SU-DHL-6 (cell line): ENCODE data around the gene KRTAP27-1.

Experiments used
- H2AFZ ChIP-seq: fragments of 200-600 bp; sonication (generic); 2 replicates; pipeline ENCODE4 v1.6.1; 2014; ENCODE audit warnings: low read depth, mild to moderate bottlenecking, moderate library complexity, mixed read lengths, antibody characterized with exemption, low read length; ENCODE audit not compliant: severe bottlenecking
- H3F3A ChIP-seq: fragments of 200-600 bp; shearing (Covaris generic); 2 replicates; pipeline ENCODE4 v1.6.0; 2016; ENCODE audit warnings: antibody characterized with exemption, mild to moderate bottlenecking; ENCODE audit not compliant: insufficient read depth
- H3K27ac ChIP-seq: fragments of 200-600 bp; sonication (generic); 2 replicates; pipeline ENCODE4 v1.5.1; 2016; ENCODE audit warnings: low read depth, mild to moderate bottlenecking, low read length, moderate library complexity, mixed read lengths
- H3K27me3 ChIP-seq: fragments of 200-600 bp; sonication (generic), shearing (Covaris generic); 2 replicates; pipeline ENCODE4 v1.6.0; 2014; ENCODE audit warnings: mild to moderate bottlenecking, low read length
- H3K36me3 ChIP-seq: fragments of 200-600 bp; sonication (generic); 2 replicates; pipeline ENCODE4 v1.6.1; 2014; ENCODE audit warnings: mild to moderate bottlenecking, low read length, mixed read lengths
- H3K4me2 ChIP-seq: fragments of 300-600, 200-600 bp; shearing (Covaris generic), sonication (generic); 2 replicates; pipeline ENCODE4 v1.6.0; 2014; ENCODE audit warnings: low read length, low read depth, mild to moderate bottlenecking; ENCODE audit not compliant: poor library complexity, severe bottlenecking
- H3K4me3 ChIP-seq: fragments of 200-600 bp; sonication (generic); 2 replicates; pipeline ENCODE4 v1.5.1; 2014; ENCODE audit warnings: antibody characterized with exemption, low read length, mild to moderate bottlenecking, mixed read lengths; ENCODE audit not compliant: insufficient read depth, poor library complexity, severe bottlenecking
- H3K79me2 ChIP-seq: fragments of 200-600 bp; sonication (generic); 2 replicates; pipeline ENCODE4 v1.6.1; 2014; ENCODE audit warnings: mild to moderate bottlenecking, low read length, moderate library complexity; ENCODE audit not compliant: insufficient read depth
- H3K9ac ChIP-seq: fragments of 200-600 bp; sonication (generic); 2 replicates; pipeline ENCODE4 v1.7.0; 2014; ENCODE audit warnings: mild to moderate bottlenecking, low read length
- H3K9me2 ChIP-seq: fragments of 200-600 bp; sonication (generic); replicated peaks from 2 replicates; pipeline ENCODE4 v1.6.1; 2014; ENCODE audit warnings: low read length; ENCODE audit not compliant: insufficient read depth
- H3K9me3 ChIP-seq: fragments of 200-600 bp; sonication (generic); 2 replicates; pipeline ENCODE4 v1.6.1; 2014; ENCODE audit warnings: low read length, mixed read lengths; ENCODE audit not compliant: insufficient read depth
- H4K20me1 ChIP-seq: fragments of 200-600 bp; sonication (generic); 2 replicates; pipeline ENCODE4 v1.6.1; 2014; ENCODE audit warnings: low read depth, mild to moderate bottlenecking, antibody characterized with exemption, low read length, moderate library complexity, mixed read lengths
- EZH2phosphoT487 ChIP-seq: fragments of 200-600 bp; sonication (generic), shearing (Covaris generic); conservative IDR thresholded peaks from 2 replicates; pipeline ENCODE4 v1.6.1; 2018; ENCODE audit warnings: mild to moderate bottlenecking, antibody characterized with exemption, low read length, moderate library complexity, mixed read lengths
- TF ChIP-seq, protein P1 (sequence below): fragments of 200-600 bp; sonication (generic); IDR thresholded peaks from one replicate; pipeline ENCODE4 v1.5.1; 2017; ENCODE audit warnings: antibody characterized with exemption, mild to moderate bottlenecking, low read length, moderate library complexity; ENCODE audit not compliant: insufficient read depth, poor library complexity, severe bottlenecking

KRTAP27-1 gene

DNA sequence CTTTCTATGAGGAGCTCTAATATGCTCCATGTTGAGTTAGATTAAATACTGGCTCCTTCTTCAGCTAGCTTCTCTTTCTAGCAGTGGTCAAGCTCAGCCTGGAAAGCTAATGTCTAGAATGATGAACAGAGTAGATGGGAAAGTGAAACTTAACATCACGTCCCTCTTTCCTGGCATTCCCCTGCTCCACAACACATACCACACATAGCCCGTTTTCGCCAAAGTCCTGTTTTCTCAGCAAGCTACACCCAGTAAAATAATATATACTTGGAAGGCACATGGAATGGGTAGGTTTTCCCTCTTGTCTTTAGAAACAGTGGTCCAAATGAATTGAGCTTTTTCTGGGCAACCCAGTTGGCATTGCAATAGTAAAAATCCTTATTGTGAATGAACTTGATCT lies 3.8 kb downstream of the KRTAP27-1 start:
- Histone ChIP-seq H2AFZ (no peak overlapping the region), H3K4me2 (no peak overlapping the region), H3K36me3 (no peaks in the 10 kb centered on the region), H3K9ac (no peak overlapping the region), H3K4me3 (no peak overlapping the region), H3F3A (no peaks in the 10 kb centered on the region), H3K9me3 (no peaks in the 10 kb centered on the region), H3K79me2 (no peaks in the 10 kb centered on the region), H3K9me2 (no peaks in the 10 kb centered on the region), H3K27ac (no peak overlapping the region), H4K20me1 (no peaks in the 10 kb centered on the region), H3K27me3 (no peaks in the 10 kb centered on the region)
- TF ChIP-seq, protein P1, sequence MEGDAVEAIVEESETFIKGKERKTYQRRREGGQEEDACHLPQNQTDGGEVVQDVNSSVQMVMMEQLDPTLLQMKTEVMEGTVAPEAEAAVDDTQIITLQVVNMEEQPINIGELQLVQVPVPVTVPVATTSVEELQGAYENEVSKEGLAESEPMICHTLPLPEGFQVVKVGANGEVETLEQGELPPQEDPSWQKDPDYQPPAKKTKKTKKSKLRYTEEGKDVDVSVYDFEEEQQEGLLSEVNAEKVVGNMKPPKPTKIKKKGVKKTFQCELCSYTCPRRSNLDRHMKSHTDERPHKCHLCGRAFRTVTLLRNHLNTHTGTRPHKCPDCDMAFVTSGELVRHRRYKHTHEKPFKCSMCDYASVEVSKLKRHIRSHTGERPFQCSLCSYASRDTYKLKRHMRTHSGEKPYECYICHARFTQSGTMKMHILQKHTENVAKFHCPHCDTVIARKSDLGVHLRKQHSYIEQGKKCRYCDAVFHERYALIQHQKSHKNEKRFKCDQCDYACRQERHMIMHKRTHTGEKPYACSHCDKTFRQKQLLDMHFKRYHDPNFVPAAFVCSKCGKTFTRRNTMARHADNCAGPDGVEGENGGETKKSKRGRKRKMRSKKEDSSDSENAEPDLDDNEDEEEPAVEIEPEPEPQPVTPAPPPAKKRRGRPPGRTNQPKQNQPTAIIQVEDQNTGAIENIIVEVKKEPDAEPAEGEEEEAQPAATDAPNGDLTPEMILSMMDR = no peak
- no peak for TF ChIP-seq EZH2phosphoT487

DNA sequence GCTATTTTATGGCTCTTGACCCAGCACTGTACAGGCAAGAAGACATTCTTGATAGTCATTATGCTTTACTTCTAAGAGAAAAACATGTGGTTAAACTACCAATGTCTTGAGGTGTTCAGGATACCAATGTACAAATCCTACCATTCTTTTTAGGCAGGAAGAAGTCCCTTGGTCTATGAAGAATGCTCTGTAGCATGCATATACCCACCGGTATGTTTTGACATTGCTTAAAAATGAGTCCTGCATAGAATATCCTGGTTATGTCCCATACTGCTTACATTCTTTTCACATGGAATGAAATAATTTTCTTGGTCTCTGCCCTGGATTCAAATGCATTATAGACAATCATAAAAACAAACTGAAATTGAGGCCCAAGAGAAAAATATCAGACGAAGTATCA lies 4.8 kb downstream of the KRTAP27-1 start:
- no peak overlapping the region for H3K4me3 ChIP-seq
- H3K9me2 ChIP-seq = no peaks in the 10 kb centered on the region
- no peaks in the 10 kb centered on the region for H3K27me3 ChIP-seq
- no peak overlapping the region for H2AFZ ChIP-seq
- TF ChIP-seq, protein P1 = no peak
- TF ChIP-seq EZH2phosphoT487 = no peak
- H3K9ac ChIP-seq = no peak overlapping the region
- H3K79me2 ChIP-seq = no peaks in the 10 kb centered on the region
- H4K20me1 ChIP-seq = no peaks in the 10 kb centered on the region
- no peaks in the 10 kb centered on the region for H3F3A ChIP-seq
- no peaks in the 10 kb centered on the region for H3K36me3 ChIP-seq
- no peaks in the 10 kb centered on the region for H3K9me3 ChIP-seq
- no peak overlapping the region for H3K27ac ChIP-seq
- H3K4me2 ChIP-seq = no peak overlapping the region

DNA sequence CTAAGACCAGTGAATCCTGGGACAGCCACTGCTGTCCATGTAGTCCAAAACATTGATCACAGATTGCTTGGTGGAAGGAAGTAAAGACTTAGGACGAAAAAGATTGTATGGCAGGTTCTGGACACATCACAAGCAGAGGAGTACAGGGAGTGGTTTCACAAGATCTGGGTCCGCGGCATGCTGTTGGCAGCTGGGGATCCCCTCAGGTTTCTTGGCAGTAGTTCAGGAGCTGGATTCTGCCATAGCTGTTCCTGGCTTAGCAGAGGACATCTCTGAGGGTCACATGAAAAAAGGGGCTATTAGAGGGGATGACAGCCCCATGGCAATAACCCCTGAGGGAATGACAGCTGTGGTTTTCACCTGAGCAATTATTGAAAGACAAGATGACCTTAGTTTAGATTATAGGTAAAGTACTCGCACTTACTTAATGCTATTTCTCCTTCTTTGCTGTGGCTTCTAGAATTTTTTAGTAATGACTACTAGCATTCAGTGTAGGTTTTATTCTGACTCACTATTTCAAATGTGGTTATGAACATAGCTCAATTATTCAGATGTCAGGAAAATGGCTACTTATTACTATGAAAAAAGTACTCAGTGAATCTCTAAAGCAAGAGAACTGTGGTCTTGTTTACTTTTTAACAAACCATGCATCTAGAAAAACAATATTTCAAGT lies 8.2 kb downstream of the KRTAP27-1 start:
- Histone ChIP-seq H3K27me3 (no peaks in the 10 kb centered on the region), H3K27ac (no peak overlapping the region), H3K9me2 (no peaks in the 10 kb centered on the region), H3K4me2 (no peak overlapping the region), H4K20me1 (no peaks in the 10 kb centered on the region), H3K9ac (no peak overlapping the region), H3K36me3 (no peaks in the 10 kb centered on the region), H2AFZ (no peak overlapping the region), H3F3A (no peaks in the 10 kb centered on the region), H3K4me3 (no peak overlapping the region), H3K79me2 (no peaks in the 10 kb centered on the region), H3K9me3 (no peaks in the 10 kb centered on the region)
- TF ChIP-seq EZH2phosphoT487 = no peak
- TF ChIP-seq, protein P1 = no peak
